NB4 (cell line): ENCODE data around the gene AP1S2.

Source experiments
- CTCF ChIP-seq: IDR thresholded peaks from one replicate; pipeline ENCODE4 v1.5.1; 2012; ENCODE audit warnings: low read depth, low read length
- MAX ChIP-seq: IDR thresholded peaks from 2 replicates; pipeline ENCODE4 v1.6.1; 2011; ENCODE audit warnings: low read depth, low read length
- POLR2A ChIP-seq: IDR thresholded peaks from 2 replicates; pipeline ENCODE4 v1.6.1; 2011; ENCODE audit warnings: mild to moderate bottlenecking; ENCODE audit not compliant: insufficient read length; ENCODE audit errors: extremely low read depth

GRCh38 chrX:15869695-15870094 lies 15.1 kb upstream of the AP1S2 start:
- TF ChIP-seq POLR2A (no peak), CTCF (no peak), MAX (no peak)
